ENCODE results near the gene MBNL1.

MBNL1 gene

DNA sequence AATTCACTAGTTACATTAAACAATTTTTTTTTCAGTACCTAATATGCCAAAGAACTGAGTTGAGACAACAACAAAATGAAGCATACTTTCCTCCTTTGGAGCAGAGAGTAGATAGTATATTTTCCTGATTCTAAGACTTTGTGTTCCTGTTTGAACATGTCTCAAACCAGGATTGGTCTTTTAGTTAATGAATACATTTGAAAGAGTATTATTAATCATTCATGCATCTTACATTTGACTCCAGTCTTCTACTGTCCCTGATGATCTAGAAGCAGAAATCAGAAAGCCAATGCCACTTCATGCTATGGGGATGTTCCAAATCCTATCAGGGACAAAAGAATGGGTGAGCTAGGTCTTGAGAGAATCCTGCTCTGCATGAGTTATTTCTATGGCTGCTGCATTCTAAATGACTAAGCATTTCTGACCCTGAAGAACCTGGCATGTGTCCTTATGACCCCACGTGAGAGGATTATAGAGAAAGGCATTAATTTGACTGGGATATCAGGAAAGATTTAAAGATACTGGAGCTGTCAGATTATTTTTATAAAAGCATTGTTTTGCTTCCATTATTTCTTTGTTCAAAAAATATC, 32.9 kb upstream of the MBNL1 start:
- ChIA-PET CTCF (interaction anchor here (0.8 kb wide), 1 partner anchor 11 kb away, joined by 3 read pairs; no protein-coding TSS in a partner anchor), POLR2A (no interaction called here)
- TF ChIP-seq, protein P1, sequence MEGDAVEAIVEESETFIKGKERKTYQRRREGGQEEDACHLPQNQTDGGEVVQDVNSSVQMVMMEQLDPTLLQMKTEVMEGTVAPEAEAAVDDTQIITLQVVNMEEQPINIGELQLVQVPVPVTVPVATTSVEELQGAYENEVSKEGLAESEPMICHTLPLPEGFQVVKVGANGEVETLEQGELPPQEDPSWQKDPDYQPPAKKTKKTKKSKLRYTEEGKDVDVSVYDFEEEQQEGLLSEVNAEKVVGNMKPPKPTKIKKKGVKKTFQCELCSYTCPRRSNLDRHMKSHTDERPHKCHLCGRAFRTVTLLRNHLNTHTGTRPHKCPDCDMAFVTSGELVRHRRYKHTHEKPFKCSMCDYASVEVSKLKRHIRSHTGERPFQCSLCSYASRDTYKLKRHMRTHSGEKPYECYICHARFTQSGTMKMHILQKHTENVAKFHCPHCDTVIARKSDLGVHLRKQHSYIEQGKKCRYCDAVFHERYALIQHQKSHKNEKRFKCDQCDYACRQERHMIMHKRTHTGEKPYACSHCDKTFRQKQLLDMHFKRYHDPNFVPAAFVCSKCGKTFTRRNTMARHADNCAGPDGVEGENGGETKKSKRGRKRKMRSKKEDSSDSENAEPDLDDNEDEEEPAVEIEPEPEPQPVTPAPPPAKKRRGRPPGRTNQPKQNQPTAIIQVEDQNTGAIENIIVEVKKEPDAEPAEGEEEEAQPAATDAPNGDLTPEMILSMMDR (IDR thresholded peaks at IDR 0.05; ENCODE audit: control extremely low read depth, extremely low read depth, low read depth, missing control alignments) = no peak
- DNase-seq (ENCODE audit: extremely low spot score) = no peak

DNA sequence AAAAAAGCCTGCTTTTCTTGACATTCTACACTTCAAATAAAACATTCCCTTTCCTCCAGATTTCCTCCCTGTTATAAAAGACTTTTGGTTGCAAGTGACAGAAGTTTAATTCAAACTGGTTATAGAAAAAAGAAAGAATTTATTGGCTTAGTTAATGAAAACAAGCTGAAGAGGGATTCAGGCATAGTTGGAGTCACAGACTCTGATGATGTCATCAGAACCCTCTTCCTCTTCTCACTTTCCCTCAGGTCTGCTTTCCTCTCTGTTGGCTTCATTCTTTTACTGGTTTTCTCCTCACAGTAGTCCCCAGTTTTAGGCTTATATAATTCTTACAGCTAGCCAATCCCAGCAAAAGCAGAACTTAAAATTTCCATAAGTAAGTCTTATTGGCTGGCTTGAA, 32.0 kb upstream of the MBNL1 start:
- DNase-seq (ENCODE audit: extremely low spot score) = no peak
- CTCF ChIA-PET = interaction anchor here (0.9 kb wide), 1 partner anchor 27 kb away, joined by 3 read pairs; no protein-coding TSS in a partner anchor
- TF ChIP-seq, protein P1 (IDR thresholded peaks at IDR 0.05; ENCODE audit: control extremely low read depth, extremely low read depth, low read depth, missing control alignments) = no peak
- POLR2A ChIA-PET = interaction anchor here (0.7 kb wide), 1 partner anchor 38 kb away, joined by 9 read pairs; no protein-coding TSS in a partner anchor

DNA sequence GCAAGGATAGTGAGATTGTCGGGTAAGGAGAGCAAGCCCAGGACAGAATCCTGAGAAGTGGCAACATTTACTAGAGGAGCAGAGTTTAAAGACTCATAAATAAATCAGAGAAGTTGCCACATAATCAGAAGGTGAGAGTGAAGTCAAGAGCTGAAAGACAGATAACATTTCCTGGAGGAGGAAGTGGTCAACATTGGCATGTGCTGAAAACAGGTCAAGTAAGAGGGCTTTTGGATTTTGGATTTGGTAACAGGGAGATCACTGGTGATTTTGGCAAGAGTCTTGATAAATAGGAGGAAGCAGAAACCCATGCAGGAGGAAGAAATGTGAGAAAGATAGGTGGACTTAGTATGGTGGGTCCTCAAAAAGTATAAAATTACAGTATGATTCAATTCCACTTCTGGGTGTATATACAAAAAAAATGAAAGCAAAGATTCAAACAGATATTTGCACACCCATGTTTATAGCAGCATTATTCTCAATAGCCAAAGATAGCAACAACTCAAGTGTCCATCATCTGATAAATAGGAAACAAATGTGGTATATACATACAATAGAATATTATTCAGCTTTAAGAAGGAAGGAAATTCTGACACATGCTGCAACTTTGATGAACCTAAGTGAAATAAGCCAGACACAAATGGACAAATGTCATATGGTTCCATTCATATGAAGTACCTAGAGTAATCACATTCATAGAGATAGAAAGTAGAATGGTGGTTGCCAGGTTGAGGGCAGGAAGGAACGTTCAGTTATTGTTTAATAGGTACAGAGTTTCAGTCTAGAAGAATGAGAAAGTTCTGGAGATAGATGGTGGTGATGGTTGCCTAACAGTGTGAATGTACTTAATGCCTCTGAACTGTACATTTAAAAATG, 27.3 kb upstream of the MBNL1 start:
- no peak for DNase-seq (ENCODE audit: extremely low spot score)
- ChIA-PET POLR2A (no interaction called here), CTCF (no interaction called here)
- TF ChIP-seq, protein P1 (IDR thresholded peaks at IDR 0.05; ENCODE audit: control extremely low read depth, extremely low read depth, low read depth, missing control alignments) = no peak

DNA sequence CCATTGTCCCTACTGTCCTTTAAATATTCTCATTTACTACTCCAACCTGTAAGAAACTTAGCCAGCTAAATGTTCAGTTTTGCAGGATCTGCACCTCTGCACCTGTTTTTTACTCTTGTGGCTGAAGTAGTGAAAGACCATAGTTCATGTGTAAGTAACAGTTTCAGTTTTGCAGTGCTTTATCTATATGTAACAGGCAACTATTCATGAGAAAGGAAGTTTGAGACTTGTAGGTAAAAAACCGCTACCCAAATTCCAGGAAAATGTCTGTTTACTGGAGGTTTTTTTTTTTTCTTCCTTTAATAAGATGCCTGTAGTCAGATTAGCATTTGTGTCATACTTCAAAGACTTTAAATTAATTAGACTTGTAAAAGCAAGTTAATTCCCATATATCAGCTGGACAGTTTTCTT, 25.4 kb upstream of the MBNL1 start:
- DNase-seq (ENCODE audit: extremely low spot score) = no peak
- ChIA-PET CTCF (interaction anchor here (1.1 to 6.2 kb wide), 7 partner anchors 9 to 229 kb away, joined by 4 to 50 read pairs (median 6); no protein-coding TSS in a partner anchor), POLR2A (interaction anchor here (0.5 kb wide), 1 partner anchor 25 kb away, joined by 3 read pairs; the partner anchor contains the start of gene MBNL1)
- TF ChIP-seq, protein P1 (IDR thresholded peaks at IDR 0.05; ENCODE audit: control extremely low read depth, extremely low read depth, low read depth, missing control alignments) = no peak

DNA sequence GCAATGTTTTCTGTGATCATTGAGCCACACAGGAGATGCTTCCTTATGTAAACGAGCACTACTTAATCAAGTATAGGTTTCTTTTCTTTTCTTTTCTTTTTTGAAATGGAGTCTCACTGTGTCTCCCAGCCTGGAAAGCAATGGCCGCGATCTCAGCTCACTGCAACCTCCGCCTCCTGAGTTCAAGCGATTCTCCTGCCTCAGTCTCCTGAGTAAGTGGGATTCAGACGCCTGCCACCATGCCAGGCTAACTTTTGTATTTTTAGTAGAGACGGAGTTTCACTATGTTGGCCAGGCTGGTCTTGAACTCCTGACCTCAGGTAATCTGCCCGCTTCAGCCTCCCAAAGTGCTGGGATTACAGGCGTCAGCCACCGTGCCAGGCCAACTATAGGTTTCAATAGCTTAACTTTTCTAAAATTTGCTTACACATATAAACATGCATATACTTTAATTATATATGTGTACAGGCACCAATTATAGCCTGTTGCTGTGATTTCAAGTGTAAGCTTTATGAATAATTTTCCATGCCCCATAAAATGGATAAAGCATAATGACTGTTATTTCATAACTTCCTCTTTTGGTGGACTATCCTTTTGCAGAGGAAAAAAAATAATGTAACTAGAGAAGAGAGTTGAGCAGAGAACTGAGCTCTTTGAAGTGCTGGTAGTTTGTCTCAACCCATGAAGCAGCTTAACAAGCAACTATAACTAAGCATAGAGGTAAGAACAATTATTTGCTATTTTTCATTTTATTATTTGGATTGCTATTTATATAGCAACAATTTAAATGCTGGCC, 24.8 kb upstream of the MBNL1 start:
- POLR2A ChIA-PET = interaction anchor here (0.5 kb wide), 1 partner anchor 51 kb away, joined by 3 read pairs; no protein-coding TSS in a partner anchor
- CTCF ChIA-PET = interaction anchor here (0.9 to 6.2 kb wide), 10 partner anchors 10 to 228 kb away, joined by 3 to 50 read pairs (median 4); no protein-coding TSS in a partner anchor
- TF ChIP-seq, protein P1 (IDR thresholded peaks at IDR 0.05; ENCODE audit: control extremely low read depth, extremely low read depth, low read depth, missing control alignments) = no peak
- DNase-seq (ENCODE audit: extremely low spot score) = no peak

DNA sequence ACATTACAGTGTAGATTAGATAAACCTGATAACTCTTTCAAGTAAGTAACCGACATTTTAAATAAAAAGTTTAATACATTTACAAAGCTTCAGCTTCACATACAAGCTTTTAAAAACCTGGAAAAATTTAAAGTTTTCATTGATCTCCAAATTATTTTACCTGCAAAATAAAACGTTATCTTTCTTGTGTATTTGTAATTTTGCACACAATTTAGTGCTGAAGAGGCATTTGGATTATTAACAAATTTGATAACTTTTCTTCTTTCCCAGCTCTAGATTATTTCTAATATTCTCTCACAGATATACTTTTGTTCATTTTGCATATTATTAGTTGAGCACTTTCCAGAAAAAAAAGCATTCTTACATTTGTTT, 24.2 kb upstream of the MBNL1 start:
- ChIA-PET CTCF (interaction anchor here (0.9 to 6.2 kb wide), 7 partner anchors 14 to 67 kb away, joined by 3 to 50 read pairs (median 4); no protein-coding TSS in a partner anchor), POLR2A (no interaction called here)
- DNase-seq (ENCODE audit: extremely low spot score) = no peak
- TF ChIP-seq, protein P1 (IDR thresholded peaks at IDR 0.05; ENCODE audit: control extremely low read depth, extremely low read depth, low read depth, missing control alignments) = no peak
